Transverse colon (tissue), 4 donors: ENCODE results near the gene SERINC5.

Source experiments
- CTCF ChIP-seq, 5 experiments: fragments of 200-600 bp in 3 of 5; fragments of 450-650 bp in 2 of 5; sonication (generic) in 3 of 5; IDR thresholded peaks; 1 replicate in 2 of 5; 2 replicates in 3 of 5; pipeline ENCODE4 v1.5.1; 2016 to 2017; ENCODE audit warnings: antibody characterized with exemption in 5 of 5, inconsistent platforms in 3 of 5, mild to moderate bottlenecking in 2 of 5, moderate library complexity in 1 of 5
- EP300 ChIP-seq: sonication (generic); formaldehyde crosslinking; IDR thresholded peaks from one replicate; pipeline ENCODE4 v1.6.1; 2017; ENCODE audit warnings: antibody characterized with exemption, low read depth
- POLR2A ChIP-seq: fragments of 450-650 bp; IDR thresholded peaks from one replicate; pipeline ENCODE4 v1.6.1; 2016; ENCODE audit warnings: antibody characterized with exemption, mild to moderate bottlenecking, moderate library complexity
- POLR2AphosphoS5 ChIP-seq, 3 donors: sonication (generic); formaldehyde crosslinking; IDR thresholded peaks; one replicate each; pipeline ENCODE4 v1.6.1; 2016; ENCODE audit warnings: antibody characterized with exemption in 3 of 3

GRCh38 chr5:80149161-80149609, 106.7 kb downstream of the SERINC5 start:
- TF ChIP-seq CTCF (IDR thresholded peaks at IDR 0.05): no peak
- no peak for TF ChIP-seq POLR2A
- no peak for TF ChIP-seq POLR2AphosphoS5 (IDR thresholded peaks at IDR 0.05)
- no peak for TF ChIP-seq EP300
